T-helper 2 cell treated with Interferon-gamma antibody and Interleukin-4, amounts not matched to agents 100 ng/mL and 5 ng/mL, for 36 hours (primary cell): ENCODE measurements around the gene MYO16. TPM values are rescaled to one million over a fixed set of nuclear protein-coding genes. Genes with fewer than 3 reads are reported as not detected.

ENCODE experiments used
- intact Hi-C: fragments of 100-400 bp; cut with micrococcal nuclease; formaldehyde crosslinking; loops from one replicate; pipeline ENCODE4 v1.15.1; 2023
- total RNA-seq: library from RNA; stranded (reverse); gene quantifications from 2 replicates; pipeline ENCODE4 v1.2.3, GENCODE V29; 2022

The MYO16 gene
- not detected in 2 replicates for total RNA-seq

DNA sequence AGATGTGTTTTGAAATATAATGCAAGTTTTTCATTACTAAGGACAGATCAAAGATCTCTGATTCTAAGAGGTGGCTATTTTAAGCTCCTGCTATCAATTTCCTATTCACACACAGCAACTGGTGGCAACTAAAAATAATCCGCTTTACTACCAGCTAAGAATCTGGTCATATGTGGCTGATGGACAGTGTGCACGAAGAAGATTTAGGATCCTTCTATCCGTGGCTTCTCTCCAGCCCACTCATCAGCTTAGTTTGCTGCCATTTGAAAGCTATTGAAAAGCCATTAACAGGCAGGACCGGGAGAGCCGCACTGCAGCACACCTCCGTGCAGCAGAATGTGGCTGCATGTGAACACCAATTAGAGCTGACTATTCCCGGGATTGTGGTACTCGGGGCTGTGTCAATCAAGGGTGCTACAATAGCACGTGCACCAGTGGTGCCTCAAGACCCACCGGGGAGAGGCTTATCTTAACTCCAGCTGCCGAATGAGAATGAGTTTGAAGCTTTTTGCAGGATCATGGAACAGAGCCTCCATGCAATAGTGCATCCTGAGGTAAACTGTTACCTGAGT is at the start of gene MYO16:
Gene MYO16, plus strand, starts transcription at position 431 of the 572 bp plus-strand sequence. CDS start 234 bp downstream, outside the sequence.
- intact Hi-C loops: no loop called here

DNA sequence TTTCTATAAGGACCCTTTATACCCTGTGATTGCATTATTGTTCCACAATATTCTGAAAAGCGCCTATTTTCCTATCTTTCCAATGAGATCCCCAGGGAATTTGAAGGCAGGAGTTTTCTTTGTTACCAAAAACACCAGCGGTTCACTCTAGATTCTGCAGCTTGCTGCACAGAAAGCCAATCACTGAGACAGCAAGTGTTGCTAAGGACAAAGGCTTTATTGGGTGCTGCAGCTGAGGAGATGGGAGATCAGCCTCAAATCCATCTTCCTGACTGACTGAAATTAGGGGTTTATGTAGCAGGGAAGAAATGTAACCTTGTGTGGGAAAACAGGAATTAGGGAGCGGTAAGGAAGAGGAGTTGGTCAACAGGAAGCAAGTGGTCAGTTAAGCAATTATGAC is 42.6 kb upstream of the MYO16 start:
- intact Hi-C loops: no loop called here

DNA sequence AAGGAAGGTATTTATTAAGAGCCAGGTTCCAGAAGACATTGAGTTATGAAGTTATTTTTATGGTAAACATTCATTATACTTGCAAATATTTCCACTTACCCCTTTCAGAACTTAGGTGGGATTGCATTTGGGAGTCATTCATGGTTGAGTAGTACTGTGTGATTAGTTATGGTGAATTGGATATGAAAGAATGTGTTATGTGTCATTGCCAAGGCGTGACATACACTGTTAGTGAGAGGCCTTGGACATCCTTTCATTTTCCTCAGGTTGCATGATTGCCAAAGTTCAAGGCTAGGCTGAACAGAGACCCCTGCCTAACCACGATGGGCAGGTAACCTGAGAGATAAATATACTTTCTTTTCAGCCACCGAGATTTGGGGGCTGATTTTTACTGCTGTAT is 40.9 kb upstream of the MYO16 start:
- intact Hi-C loops: no loop called here

DNA sequence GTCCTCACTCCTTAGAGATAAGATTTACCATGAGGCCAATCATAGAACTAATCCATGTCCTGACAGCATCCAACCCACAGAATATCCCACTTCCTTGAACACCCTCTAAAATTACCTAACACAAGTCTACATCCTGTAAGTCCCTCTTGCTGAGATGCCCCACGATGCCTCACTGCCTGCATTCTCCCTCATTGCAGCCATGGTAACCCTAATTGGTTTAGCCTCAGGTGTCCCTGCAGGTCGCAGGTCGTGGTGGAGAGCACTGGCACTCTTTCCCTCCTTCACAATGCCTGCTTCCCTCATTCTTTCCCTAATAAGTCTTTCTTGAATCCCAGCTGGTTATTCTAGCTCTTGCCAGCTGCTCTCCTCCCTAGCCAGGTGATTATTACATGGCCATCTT is 35.3 kb upstream of the MYO16 start:
- intact Hi-C loops: no loop called here

DNA sequence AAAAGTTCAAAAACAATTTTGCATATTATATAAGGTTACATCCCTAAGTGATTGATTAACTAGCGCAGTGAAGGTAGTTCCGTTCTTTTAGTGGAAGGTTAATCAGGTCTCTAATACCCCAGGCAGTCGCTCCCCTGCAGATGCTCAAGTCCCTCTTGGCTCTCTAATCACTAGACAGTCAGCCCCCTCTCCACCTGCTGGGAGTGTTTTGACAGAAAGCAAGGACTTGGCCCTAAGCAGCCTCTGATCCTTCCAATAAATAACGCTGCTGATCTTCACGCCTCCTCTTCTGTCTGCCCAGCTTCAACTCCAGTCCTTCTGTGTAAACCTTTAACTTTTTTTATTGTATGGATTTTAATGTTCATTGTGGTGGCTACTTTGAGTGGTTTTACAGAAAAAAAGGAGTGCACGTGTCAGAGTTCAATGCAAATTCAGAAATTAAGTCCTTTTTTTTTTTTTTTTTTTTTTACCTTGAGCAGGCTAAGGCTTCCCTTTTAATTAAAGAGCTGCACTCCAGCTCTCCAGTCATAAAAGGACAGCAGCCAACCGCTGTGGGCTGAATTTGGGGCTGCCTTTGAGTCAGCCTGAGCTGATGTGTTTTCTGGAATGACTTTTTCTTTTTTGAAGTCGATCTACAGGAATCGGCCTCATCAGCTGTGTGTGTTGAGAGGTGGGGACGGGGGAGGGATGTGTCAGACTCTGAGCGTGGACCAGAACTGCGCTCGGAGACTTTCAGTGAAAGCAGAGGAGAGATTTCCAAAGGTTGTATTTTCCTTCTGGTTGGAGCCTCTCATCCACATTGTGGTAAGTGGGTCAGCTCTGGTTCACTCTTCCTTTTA is 33.8 kb upstream of the MYO16 start:
- intact Hi-C loops: no loop called here

DNA sequence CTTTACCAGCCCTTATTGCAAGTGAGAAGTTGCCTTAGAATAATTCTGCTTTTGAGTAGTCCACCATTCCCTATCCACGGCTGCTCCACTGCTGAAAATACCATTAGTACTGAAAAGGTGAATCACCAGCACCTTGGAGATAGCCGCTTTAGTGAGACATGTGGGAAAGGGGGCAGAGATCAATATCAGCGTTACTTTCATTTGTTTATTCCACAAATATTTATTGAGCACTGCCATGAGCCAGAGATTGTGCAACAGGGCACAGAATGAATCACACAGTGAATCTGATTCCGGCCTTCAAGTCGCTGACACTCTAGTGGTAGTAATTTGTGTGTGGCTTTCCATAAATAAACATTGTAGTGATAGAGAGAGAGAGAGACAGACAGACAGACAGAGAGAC is 31.5 kb upstream of the MYO16 start:
- intact Hi-C loops: no loop called here

DNA sequence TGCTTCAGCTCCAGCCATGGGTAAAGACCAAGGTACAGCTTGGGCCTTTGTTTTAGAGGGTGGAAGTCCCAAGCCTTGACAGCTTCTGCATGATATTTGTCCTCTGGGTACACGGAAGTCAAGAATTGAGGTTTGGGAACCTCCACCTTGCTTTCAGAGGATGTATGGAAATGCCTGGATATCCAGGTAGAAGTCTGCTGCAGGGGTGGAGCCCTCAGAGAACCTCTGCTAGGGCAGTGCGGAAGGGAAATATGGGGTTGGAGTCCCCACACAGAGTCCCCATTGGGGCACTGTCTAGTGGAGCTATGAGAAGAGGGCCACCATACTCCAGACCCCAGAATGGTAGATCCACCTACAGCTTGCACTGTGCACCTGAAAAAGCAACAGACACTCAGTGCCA is 23.0 kb upstream of the MYO16 start:
- intact Hi-C loops: no loop called here

DNA sequence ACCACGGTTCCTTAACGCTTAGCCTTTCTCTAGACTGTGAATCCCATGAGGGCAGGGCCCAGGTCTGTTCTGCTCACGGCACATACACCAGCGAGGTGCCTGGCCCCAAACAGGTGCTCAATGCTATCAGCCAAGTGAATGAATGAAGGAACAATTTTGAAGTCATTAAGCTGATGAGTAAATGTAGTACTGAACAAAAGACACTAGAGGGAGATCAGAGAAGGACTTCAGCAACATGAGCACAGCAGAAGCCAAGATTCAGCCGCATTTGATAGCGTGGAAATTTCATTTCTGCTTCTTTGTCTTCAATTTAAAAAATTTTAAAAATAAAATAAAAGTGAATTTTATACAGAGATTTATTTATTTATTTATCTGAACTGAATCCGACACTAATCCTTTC is 20.1 kb upstream of the MYO16 start:
- intact Hi-C loops: no loop called here

DNA sequence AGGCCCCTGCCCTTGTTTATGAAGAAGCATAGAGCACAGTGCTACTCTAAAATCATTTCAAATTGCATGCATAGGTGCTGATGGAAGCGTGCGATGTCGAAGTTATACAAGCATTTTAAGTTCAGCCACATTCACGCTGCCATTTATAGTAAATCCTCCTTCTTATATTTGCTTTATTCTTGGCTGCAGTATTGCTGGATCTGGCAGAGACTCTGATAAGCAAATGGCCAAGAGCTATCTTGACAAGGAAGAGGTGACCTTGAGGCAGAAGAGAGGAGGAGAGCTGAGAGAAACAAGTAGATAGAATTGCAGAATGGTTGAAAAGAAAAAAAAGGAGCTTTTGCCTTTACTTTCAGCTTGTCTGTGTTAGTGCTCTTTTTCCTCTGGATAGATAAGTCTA is 18.9 kb upstream of the MYO16 start:
- intact Hi-C loops: no loop called here

DNA sequence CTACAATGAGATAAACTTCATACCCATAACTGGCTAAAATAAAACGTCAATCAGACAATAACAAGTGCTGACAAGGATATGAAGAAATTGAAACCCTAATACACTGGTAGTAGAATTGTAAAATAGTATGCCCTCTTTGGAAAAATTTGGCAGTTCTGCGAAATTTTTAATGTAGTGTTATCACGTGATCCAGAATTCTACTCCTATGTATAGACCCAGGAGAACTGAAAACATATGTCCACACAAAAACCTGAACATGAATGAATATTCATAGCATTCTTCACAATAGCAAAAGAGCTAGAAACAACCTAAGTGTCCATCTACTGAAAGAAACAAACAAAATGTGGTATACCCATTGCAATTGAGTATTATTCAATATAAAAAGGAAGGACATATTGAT is 14.2 kb upstream of the MYO16 start:
- intact Hi-C loops: no loop called here

DNA sequence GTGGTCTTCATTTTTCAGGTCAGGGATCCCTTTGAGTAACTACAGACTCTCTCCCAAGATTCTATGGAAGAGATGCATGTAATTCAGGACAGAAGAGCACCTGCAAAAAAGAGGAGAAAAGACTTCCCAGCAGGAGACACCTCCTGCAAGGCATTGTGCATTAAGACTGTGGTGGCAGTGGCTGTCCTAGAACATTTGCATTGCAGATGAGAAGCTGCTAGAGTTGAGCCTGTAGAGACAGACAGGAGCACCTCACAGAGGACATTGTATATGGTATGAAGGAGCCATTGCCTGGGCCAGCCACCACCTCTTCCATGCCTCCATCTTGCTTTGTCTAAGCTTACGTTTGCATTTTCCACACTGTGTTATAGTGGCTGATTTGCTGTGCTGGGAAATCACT is 11.2 kb upstream of the MYO16 start:
- intact Hi-C loops: no loop called here

DNA sequence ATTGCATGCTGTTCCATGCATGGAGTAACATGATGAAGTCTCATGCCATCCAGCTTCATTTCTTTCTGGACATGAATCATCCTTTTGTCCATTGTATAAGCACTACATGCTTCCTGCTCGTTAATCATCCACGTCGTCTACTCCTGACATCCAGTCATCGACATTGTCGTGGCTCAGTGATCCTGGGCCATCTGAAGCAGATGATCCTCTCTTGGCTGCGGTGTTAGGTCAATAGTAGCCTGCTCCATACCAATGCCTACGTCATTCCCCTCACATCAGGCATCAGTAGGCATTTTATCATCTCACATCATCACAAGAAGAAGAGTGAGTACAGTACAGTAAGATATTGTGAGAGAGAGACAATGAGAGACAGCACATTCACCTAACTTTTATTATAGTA is 7.9 kb upstream of the MYO16 start:
- intact Hi-C loops: no loop called here

DNA sequence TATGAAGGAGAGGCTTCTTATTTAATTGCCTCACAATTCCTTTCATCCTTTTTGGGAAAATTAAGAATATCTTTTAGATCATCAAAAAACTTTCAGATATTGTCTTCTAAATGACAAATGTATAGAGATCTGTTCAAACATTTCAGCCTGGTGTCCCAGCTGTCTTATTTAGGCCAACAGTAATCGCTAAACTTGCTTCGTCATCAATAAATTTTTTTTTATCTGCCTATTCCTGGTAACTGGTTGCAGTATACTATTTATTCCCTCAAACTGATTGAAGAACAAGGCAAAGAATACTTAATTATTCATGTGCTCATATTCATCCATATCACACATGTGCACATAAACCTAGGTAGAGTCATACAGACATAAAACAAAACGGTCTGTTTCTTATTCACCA is 5.3 kb upstream of the MYO16 start:
- intact Hi-C loops: no loop called here

DNA sequence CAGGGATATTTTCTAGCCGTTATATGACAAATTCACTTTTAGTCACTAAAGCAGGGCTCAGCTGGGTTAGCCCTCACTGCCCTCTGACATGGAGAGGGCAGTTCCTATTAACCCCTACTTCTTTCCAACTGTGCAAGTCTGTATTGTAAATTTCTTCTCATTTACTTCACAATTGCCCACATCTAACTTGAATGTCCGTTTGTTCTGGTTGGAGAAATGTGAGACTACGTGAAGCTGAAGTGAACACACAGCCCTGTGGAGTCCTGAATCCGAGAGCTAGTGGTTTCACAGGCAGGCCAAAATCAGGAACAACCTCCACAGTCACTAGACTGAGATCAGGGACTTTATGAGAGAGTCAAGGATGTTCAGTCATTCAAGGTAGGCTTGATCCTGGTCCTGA is 4.4 kb upstream of the MYO16 start:
- intact Hi-C loops: no loop called here

DNA sequence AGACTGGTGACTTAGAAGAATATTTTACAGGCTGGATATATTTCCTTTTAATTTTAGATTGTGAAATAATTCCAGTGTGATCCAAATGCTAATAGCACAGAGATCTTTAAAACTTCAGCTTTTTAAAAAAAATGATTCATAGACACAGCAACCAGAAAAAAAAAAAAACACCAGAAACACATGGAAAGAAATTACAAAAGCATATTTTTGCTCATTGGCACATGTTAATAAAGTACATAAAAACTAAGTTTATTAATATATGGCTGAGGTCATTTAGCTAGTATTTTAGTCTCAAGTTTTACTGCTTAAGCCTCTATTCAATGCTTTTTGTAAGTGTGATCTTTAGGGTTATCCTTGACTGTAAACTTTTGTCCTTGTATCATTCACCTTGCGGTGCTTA is 577 bp downstream of the MYO16 start:
- intact Hi-C loops: no loop called here

DNA sequence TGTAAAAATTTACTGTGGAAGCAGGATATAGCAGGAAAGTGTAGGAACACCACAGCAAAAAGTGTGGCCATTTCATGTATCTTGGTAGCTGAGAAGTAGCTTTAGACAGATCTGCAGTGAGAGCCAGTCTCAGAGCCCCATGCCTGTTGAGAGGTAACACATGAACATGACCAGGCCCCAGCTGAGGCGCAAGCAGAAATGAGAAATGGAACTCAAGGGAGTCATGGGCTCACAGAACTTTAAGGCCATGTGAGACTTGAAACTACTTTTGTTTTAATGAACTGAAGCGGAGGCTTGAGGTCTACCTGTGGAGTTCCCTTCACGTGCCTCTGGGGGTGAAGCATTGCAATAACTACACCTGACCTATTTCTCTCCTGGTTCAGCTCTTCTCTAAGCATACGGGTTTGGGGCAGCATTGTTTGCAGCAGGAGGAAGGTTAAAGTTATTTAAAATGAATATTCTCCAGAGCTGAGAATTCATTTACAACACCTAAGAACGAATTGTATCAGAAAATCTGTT is 3.3 kb downstream of the MYO16 start:
- intact Hi-C loops: no loop called here

DNA sequence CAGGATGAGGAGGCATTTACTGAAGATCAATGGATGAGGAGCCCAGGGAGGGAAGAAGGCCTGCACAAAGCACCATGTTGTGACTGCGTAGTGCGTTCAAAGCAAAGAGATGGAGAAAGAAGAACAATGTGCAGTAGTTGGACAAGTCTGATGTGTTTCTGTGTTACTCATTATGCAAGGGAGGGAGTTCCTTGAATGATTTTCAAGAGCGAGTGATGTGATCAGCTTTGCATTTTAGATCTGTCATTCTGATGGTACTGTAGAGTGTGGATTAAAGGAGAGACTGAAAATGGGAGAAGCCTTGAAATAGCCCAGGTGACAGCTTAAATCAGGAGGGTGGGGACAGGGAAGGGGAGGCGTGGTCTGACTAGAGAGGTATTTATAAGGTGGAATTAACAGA is 9.5 kb downstream of the MYO16 start:
- intact Hi-C loops: no loop called here

DNA sequence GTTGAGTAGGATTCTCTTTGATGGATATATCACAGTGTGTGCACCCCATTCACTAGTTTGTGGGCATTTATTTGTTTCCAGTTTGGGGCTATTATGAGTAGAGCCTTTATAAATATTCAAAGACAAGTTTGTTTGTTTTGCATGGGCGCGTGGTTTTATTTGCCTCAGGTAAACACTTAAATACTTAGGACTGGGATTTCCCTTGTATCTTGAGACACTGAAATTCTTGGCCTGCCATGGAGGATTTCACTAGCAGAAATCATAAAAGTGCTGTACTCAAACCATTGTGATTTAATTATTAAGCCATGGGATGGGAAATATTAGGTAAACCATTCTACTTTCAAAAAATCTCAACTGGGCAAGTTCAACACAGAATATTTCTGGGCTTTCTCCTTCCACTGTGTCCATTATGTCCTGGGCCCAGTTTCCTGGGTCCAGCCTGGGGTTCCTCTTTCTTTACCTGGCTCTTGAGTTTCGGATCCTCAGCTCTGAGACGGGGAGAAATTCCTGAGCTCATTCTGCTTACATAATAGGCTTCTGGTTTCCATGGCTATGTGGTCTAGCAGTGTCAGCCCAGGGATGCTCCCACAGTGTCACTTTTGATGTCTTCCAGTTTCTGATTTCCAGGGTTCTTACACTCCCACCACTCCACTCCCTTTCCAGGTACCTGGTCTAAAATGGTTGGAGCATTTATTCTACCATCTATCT is 14.4 kb downstream of the MYO16 start:
- intact Hi-C loops: no loop called here

DNA sequence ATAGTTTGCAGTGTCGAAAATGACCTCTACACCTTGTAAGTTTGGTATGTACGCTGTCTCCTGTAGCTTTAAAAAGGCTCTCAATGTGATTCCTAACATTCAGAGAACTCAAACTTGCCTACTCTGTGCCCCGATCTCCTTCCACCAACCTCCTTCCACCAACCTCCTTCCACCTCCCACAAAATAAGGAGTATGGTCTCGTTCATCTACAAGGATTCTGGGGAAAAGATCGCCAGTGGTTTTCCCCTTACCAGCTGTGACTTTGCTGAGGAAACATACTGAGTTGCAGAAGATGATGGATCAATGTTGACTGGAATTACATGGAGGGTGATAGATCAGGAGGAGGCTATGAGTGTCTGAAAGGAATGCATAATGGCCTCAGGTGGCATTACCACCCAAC is 16.0 kb downstream of the MYO16 start:
- intact Hi-C loops: no loop called here

DNA sequence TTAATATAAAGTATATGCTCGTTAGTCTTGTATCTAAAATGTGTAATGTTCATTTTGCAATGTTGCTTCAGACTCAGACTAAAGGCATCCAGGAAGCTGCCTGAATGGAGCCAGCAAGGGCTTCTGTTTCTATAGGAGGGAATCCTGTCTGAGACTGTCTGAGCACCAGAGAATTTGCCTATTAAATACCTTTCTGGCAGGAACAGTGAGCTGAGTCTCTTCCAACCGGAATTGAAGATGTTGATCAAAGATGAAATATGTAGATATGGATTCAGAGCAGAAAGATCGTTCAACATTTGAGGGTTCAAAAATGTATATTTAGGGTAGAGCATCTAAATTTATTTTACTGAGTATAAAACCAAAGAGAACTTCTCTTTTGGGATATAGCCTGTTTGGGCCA is 20.9 kb downstream of the MYO16 start:
- intact Hi-C loops: no loop called here

DNA sequence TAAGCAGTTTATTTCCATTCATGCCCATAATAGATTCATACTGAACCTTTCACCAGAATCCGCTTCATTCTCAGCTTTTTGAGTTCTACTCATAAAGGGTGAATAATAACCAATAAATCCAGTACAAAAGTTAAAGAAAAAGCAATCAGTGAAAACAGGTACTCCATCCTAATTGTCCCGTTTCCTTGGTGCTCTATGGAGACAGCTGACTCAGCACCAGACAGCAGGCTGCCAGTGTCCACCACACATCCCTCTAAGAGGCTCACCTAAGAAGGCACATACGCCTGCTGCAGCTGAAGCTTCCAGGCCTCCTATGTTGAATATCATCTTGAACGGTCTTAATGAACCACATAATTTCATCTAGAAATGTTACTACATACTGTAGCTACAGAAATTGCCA is 27.3 kb downstream of the MYO16 start:
- intact Hi-C loops: no loop called here

DNA sequence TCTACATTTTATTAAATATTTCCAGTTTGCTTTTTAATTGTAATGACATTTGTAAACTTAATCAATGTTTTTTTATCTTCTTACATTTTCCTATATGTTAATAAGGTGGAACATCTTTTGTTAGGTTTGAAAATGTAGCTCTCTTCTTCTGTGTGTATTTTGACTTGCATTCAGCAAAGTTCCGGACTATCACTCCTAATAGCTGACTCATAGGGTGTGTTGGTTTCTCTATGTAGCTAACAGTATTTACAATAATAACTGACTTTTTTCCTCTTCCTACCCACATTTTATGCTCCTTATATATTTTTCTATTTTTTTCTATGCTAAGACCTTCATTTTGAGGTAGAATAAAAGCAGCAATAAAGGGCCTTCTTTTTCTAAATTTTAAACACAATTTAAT is 28.1 kb downstream of the MYO16 start:
- intact Hi-C loops: no loop called here
